ENCODE data around the gene CCDC88B. TPM values are rescaled to one million over a fixed set of nuclear protein-coding genes. Genes with fewer than 3 reads are reported as not detected.
A peak's percentile ranks its signal among the peaks of the same experiment; 100 is the strongest.

The CCDC88B gene
- total and polyA plus RNA-seq, 9 of the 15 experiments (the other 6 are each of a cell fraction or from before 2014, with no cell fraction given) = 0.13 to 18.1 (median 7.9) TPM

DNA sequence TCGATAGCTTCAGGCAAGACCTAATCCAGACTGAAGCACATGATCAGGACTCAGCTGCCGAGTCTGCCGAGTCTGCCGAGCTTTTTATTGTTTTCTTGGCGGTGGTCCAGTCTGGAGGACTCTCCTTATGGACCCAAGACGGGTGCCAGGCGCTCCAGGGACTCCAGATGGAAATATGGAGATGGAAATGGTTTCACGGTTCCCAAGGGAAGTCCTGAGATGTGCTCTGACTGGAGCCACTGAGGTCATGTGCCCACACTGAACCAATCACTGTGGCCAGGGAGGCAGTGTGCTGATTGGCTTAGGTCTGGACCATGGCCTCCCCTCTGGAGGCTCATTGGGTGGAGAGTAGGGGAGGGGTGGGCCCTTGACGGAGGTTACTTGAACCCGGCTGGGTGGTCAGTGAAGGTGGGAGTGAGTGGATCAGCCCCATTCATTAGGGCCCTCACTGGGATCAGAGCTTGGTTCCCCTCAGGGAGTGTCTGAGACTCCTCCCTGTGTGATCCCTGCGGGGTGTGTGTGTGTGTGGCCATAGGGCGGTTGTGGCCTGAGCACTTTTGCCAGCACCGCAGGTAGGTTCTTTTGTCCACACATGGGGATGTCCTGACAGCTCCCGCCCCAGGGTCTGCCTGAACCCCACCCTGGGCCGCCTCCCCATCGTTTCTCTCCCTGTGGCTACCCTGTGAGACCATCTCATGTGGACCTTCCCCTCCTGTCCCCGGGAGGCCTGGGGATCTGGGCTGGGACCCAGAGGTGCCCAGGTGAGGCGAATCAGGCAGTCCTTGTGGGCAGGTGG lies 33.0 kb downstream of the CCDC88B start (continued):
- TF ChIP-seq CREB1 (IDR thresholded peaks at IDR 0.05) = no peak
- 0 out of 2 replicates have a peak, but pooled peaks have one; percentile 20 for TF ChIP-seq CREB1 (CRISPR knock-in tag; IDR thresholded peaks at IDR 0.05)
- peak; percentile 63 for TF ChIP-seq SIRT6 (IDR thresholded peaks at IDR 0.05; ENCODE audit: low read depth, low read length)
- TF ChIP-seq SRSF3 (IDR thresholded peaks at IDR 0.05; ENCODE audit: insufficient read depth, low read length) = no peak
- no peak for TF ChIP-seq ETS2 (tag; IDR thresholded peaks at IDR 0.05; ENCODE audit: borderline replicate concordance, poor library complexity, severe bottlenecking)
- no peak for TF ChIP-seq NR1H2 (CRISPR knock-in tag; IDR thresholded peaks at IDR 0.05)
- TF ChIP-seq FOXK1 (CRISPR knock-in tag; IDR thresholded peaks at IDR 0.05; ENCODE audit: borderline replicate concordance) = no peak
- TF ChIP-seq E2F8 (IDR thresholded peaks at IDR 0.05; ENCODE audit: low read depth, partially characterized antibody) = no peak
- TF ChIP-seq CC2D1A (IDR thresholded peaks at IDR 0.05) = no peak
- no peak for TF ChIP-seq STAT5B (CRISPR knock-in tag; IDR thresholded peaks at IDR 0.05)
- no peak for TF ChIP-seq ZNF232 (CRISPR knock-in tag; IDR thresholded peaks at IDR 0.05)
- TF ChIP-seq ELF4 (CRISPR knock-in tag; IDR thresholded peaks at IDR 0.05) = peak; percentile 67; the same call in 1 of the 2 replicates
- no peak for TF ChIP-seq BDP1 (IDR thresholded peaks at IDR 0.05; ENCODE audit: insufficient read depth, insufficient read length)
- no peak for TF ChIP-seq ZBTB8A (IDR thresholded peaks at IDR 0.05; ENCODE audit: partially characterized antibody)
- TF ChIP-seq ZNF280B (CRISPR knock-in tag; IDR thresholded peaks at IDR 0.05) = no peak
- TF ChIP-seq FOXJ2 (tag; IDR thresholded peaks at IDR 0.05) = no peak
- TF ChIP-seq TBL1XR1 (IDR thresholded peaks at IDR 0.05; ENCODE audit: low read length in 2 of 2) = no peak
- TF ChIP-seq CTBP1 (IDR thresholded peaks at IDR 0.05; ENCODE audit: borderline replicate concordance) = 0 out of 2 replicates have a peak, but pooled peaks have one; percentile 27
- no peak; the same call in 1 of the 2 replicates for TF ChIP-seq ATF3 (IDR thresholded peaks at IDR 0.05)
- TF ChIP-seq ATF3 (CRISPR knock-in tag; conservative IDR thresholded peaks at IDR 0.05) = no peak
- TF ChIP-seq CTCF (IDR thresholded peaks at IDR 0.05 in 2 of 3, conservative IDR thresholded peaks at IDR 0.05 in 1 of 3; ENCODE audit: insufficient read depth in 2 of 3, low read depth in 1 of 3, low read length in 3 of 3) = no peak
- no peak for TF ChIP-seq NUFIP1 (IDR thresholded peaks at IDR 0.05; ENCODE audit: partially characterized antibody)
